ENCODE measurements around the gene MIOS. TPM values are rescaled to one million over a fixed set of nuclear protein-coding genes. Genes with fewer than 3 reads are reported as not detected.

MIOS gene
- total and polyA plus RNA-seq, 2 of the 8 experiments (the other 6 are each of a cell fraction or from before 2014, with no cell fraction given) = 15.5 to 50.7 TPM

DNA sequence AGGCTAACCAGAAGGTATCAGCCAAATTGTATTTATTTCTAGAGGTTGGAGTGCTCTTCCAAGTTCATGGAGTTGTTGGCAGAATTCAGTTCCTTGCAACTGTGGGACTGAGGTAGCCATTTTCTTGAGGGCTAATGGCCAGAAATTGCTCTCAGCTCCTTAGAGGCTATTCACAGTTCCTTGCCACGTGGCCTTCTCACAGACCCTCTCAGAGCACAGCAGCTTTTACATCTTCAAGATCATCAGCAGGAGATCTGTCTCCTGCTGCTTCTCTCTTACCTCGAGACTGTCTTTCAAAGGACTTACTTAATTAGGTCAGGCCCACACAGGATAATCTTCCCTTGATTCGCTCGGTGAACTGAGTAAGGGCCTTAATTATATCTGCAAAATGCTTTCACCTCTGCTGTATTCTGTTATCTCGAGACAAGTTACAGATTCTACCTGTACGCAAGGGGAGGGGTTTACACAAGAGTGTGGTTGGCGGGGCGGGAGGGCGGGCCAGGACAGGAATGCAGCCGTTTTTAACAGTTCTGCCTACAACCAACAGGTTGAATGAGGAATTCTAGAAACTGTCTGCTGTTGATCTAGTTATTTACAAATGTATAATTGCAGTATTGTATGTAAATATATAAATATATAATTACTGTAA is 15.0 kb downstream of the MIOS start (continued):
- TF ChIP-seq FOSL1 (IDR thresholded peaks at IDR 0.05; ENCODE audit: insufficient read depth, low read depth, low read length) (no peak), EP300 (IDR thresholded peaks at IDR 0.05; ENCODE audit: borderline replicate concordance in 1 of 2, low read depth in 2 of 2, low read length in 2 of 2) (peak in 1 of 2 experiments; percentile 9; a peak in 1 of 3 replicates), MAFK (IDR thresholded peaks at IDR 0.05; ENCODE audit: low read depth, low read length) (no peak), TEAD4 (IDR thresholded peaks at IDR 0.05; ENCODE audit: low read depth, low read length) (no peak), BRCA1 (IDR thresholded peaks at IDR 0.05; ENCODE audit: low read depth, low read length) (no peak), TBP (IDR thresholded peaks at IDR 0.05; ENCODE audit: low read depth, low read length) (no peak), HDAC6 (IDR thresholded peaks at IDR 0.05; ENCODE audit: low read depth, low read length) (no peak), CHD1 (IDR thresholded peaks at IDR 0.05; ENCODE audit: low read depth, low read length) (no peak)
- TF ChIP-seq, protein P1, sequence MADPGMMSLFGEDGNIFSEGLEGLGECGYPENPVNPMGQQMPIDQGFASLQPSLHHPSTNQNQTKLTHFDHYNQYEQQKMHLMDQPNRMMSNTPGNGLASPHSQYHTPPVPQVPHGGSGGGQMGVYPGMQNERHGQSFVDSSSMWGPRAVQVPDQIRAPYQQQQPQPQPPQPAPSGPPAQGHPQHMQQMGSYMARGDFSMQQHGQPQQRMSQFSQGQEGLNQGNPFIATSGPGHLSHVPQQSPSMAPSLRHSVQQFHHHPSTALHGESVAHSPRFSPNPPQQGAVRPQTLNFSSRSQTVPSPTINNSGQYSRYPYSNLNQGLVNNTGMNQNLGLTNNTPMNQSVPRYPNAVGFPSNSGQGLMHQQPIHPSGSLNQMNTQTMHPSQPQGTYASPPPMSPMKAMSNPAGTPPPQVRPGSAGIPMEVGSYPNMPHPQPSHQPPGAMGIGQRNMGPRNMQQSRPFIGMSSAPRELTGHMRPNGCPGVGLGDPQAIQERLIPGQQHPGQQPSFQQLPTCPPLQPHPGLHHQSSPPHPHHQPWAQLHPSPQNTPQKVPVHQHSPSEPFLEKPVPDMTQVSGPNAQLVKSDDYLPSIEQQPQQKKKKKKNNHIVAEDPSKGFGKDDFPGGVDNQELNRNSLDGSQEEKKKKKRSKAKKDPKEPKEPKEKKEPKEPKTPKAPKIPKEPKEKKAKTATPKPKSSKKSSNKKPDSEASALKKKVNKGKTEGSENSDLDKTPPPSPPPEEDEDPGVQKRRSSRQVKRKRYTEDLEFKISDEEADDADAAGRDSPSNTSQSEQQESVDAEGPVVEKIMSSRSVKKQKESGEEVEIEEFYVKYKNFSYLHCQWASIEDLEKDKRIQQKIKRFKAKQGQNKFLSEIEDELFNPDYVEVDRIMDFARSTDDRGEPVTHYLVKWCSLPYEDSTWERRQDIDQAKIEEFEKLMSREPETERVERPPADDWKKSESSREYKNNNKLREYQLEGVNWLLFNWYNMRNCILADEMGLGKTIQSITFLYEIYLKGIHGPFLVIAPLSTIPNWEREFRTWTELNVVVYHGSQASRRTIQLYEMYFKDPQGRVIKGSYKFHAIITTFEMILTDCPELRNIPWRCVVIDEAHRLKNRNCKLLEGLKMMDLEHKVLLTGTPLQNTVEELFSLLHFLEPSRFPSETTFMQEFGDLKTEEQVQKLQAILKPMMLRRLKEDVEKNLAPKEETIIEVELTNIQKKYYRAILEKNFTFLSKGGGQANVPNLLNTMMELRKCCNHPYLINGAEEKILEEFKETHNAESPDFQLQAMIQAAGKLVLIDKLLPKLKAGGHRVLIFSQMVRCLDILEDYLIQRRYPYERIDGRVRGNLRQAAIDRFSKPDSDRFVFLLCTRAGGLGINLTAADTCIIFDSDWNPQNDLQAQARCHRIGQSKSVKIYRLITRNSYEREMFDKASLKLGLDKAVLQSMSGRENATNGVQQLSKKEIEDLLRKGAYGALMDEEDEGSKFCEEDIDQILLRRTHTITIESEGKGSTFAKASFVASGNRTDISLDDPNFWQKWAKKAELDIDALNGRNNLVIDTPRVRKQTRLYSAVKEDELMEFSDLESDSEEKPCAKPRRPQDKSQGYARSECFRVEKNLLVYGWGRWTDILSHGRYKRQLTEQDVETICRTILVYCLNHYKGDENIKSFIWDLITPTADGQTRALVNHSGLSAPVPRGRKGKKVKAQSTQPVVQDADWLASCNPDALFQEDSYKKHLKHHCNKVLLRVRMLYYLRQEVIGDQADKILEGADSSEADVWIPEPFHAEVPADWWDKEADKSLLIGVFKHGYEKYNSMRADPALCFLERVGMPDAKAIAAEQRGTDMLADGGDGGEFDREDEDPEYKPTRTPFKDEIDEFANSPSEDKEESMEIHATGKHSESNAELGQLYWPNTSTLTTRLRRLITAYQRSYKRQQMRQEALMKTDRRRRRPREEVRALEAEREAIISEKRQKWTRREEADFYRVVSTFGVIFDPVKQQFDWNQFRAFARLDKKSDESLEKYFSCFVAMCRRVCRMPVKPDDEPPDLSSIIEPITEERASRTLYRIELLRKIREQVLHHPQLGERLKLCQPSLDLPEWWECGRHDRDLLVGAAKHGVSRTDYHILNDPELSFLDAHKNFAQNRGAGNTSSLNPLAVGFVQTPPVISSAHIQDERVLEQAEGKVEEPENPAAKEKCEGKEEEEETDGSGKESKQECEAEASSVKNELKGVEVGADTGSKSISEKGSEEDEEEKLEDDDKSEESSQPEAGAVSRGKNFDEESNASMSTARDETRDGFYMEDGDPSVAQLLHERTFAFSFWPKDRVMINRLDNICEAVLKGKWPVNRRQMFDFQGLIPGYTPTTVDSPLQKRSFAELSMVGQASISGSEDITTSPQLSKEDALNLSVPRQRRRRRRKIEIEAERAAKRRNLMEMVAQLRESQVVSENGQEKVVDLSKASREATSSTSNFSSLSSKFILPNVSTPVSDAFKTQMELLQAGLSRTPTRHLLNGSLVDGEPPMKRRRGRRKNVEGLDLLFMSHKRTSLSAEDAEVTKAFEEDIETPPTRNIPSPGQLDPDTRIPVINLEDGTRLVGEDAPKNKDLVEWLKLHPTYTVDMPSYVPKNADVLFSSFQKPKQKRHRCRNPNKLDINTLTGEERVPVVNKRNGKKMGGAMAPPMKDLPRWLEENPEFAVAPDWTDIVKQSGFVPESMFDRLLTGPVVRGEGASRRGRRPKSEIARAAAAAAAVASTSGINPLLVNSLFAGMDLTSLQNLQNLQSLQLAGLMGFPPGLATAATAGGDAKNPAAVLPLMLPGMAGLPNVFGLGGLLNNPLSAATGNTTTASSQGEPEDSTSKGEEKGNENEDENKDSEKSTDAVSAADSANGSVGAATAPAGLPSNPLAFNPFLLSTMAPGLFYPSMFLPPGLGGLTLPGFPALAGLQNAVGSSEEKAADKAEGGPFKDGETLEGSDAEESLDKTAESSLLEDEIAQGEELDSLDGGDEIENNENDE (IDR thresholded peaks at IDR 0.05; ENCODE audit: insufficient replicate concordance, low read length) = no peak
- TF ChIP-seq, protein P2, sequence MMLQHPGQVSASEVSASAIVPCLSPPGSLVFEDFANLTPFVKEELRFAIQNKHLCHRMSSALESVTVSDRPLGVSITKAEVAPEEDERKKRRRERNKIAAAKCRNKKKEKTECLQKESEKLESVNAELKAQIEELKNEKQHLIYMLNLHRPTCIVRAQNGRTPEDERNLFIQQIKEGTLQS (IDR thresholded peaks at IDR 0.05; ENCODE audit: insufficient read depth, low read depth, low read length) = no peak

All from H1 (cell line).